ENCODE data around the gene FARP1.

GRCh38 chr13:98339684-98340425 is 197.0 kb downstream of the FARP1 start:
- TF ChIP-seq POLR2AphosphoS5 (IDR thresholded peaks at IDR 0.05; ENCODE audit: low read depth, low read length) = no peak
- no peak for TF ChIP-seq SIN3A (IDR thresholded peaks at IDR 0.05; ENCODE audit: borderline replicate concordance, insufficient read depth, low read length)
- TF ChIP-seq REST (IDR thresholded peaks at IDR 0.05; ENCODE audit: insufficient read depth in 1 of 2, low read depth in 2 of 2, low read length in 2 of 2) = no peak
- TF ChIP-seq TAF1 (IDR thresholded peaks at IDR 0.05; ENCODE audit: borderline replicate concordance, insufficient read depth, low read length) = no peak

Data from PFSK-1 (cell line).